GM18505 (cell line): Measurements from ENCODE around the gene ATP1A3.
A peak's percentile ranks its signal among the peaks of the same experiment; 100 is the strongest.

Experiments
- ATAC-seq: cut with Tn5 transposase; IDR thresholded peaks from one replicate; pipeline ENCODE4 v1.9.1; 2021; ENCODE audit not compliant: unreplicated experiment
- POLR2A ChIP-seq: IDR thresholded peaks from 4 replicates; pipeline ENCODE4 v1.6.1; 2011; ENCODE audit warnings: borderline replicate concordance; ENCODE audit not compliant: insufficient read depth, insufficient read length; ENCODE audit errors: extremely low read depth

The ATP1A3 gene

DNA sequence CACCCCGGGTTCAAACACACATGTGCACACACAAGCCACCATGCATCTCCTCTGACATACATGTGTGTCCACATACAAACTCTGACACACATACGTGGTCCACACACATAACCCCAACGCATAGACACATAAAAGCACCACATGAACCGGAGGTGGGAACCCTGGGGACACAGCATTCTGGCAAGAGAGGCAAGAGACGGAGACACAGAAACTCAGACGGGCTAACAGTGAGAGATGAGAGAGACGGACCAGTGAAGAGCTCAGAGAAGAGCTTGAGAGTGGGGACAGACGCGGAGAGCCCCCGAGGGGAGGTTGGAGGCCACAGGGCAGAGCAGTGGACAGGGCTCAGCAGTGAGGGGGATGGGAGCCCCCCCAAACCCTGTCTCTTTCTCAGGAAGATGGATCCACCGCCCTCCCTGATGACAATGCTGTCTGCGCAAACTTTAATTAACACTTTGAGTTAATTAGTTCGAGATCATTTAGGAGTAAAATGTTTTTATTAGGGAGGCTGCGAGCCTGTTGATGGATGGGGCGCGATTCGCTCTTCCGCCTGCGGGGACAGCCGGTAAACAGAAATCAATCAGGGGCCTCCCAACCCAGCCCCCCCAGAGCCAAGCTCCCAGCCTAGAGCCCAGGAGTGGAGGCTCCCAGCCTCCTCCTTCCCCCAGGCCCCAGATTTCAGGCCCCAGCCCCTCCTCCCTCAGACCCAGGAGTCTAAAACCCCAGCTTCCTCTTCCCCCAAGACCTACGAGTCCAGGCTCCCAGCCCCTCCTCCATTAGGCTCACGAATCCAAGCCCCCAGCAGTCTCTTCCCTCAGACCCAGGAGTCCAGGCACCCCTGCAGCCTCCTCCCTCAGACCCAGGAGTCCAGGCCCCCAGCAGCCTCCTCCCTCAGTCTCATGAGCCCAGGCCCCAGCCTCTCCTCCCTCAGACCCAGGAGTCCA, 56.2 kb downstream of the ATP1A3 start:
- no peak for ATAC-seq
- peak; percentile 17 for TF ChIP-seq POLR2A

DNA sequence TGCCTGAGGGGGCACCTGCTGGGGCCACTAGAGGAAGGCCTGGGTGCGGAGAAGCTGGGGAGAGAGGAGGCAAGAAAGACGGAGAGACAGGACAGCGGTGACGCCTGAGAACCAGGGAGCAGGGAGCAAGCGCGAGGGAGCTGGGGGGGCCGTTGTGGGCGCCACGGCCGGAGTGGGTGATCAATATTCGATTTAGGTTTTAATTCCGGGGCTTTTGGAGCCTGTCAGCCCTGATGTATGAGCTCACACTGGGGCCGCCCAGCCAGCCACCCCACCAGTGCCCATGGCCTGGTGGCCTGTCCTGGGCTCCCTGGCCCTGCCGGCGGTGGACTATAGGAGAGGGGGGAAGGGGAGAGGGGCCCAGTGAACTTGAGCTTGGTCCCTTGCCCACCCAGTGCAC, 57.1 kb downstream of the ATP1A3 start:
- no peak for ATAC-seq
- TF ChIP-seq POLR2A, result no peak

DNA sequence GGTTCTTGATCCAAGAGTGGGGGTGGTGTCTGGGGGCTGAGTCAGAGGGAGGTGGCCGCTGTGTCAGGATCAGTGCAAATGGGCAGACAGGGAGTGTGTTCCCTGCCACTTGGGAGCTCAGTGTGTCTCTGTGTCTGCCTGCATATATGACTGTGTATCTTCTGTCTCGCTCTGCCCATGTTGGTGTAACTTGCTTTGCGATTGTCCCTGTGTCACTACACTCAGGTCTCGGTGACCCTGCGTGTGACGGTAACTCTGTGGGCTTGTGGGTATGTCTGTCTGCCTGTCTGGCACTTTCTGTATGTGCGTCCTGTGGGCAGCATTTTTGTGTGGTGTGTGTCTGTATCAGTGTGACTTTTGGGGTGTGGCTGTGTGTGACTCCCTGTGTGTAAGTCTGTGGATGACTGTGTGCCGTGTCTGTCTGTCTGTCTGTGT, 57.6 kb downstream of the ATP1A3 start:
- ATAC-seq, result no peak
- TF ChIP-seq POLR2A, result no peak

DNA sequence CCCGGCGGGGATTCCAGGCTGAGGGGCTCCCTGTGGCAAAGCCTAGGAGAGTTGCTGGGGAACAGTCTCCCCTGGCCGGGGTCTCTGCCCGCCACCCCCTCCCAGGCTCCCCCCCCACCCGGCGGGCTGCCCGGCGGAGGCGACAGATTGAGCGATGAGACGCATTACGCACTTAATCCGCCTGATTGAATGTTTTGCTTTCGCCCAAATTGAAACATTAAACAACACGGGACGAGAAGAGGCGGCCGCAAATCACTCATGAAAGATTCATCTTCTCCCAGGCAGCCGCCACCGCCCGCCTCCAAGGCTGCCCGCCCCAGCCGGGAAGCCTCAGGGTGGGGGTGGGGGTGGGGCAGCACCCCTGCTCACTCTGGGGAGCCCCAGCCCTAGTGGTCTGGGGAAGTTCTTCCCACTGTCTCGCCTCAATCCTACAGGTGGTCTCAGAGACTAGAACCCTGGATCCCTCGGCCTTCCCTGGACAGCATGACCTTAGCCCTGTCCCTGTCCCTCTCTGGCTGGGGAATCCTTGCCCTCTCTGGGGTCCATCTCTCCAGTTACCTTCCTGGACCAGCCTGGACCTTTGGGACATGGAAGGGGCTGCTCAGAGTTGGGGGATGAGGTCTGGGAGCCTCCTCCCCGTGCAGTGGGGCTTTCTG, 58.1 kb downstream of the ATP1A3 start:
- no peak for ATAC-seq

GRCh38 chr19:41934849-41935374, 59.1 kb downstream of the ATP1A3 start:
- TF ChIP-seq POLR2A, result no peak
- no peak for ATAC-seq

More for the DNA sequence above, 58.1 kb downstream of the ATP1A3 start:
- TF ChIP-seq POLR2A, result no peak

GRCh38 chr19:41933693-41934426, 60.2 kb downstream of the ATP1A3 start:
- TF ChIP-seq POLR2A, result no peak
- no peak for ATAC-seq

DNA sequence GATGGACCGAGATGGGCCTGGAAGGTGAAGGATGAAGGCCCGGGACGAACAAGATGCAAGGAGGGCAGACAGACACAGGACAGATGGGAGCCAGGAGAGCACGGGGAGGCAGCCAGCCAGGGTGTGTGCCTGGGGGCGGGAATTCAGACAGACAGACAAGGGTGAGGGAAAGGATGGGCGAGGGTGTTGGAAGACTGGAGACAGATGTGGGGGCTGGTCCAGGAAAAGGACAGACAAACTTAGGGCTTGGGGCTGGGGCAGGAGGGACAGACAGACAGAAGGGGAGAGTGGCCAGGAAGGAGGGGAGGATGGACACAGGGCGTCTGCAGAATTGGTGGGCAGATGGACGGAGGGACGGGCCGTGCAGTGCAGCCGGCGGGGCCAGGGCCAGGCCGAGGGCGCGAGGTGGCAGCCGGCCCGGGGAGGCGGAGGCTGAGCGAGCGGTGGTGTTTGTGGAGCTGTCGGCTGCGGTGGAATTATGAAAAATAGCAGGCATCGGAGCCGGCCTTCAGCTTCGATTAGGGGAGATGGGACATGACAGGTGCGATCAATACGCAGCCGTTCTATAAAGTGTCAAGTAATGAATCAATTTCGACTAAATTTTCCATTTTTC, 61.2 kb downstream of the ATP1A3 start:
- ATAC-seq, result no peak
- TF ChIP-seq POLR2A, result no peak

DNA sequence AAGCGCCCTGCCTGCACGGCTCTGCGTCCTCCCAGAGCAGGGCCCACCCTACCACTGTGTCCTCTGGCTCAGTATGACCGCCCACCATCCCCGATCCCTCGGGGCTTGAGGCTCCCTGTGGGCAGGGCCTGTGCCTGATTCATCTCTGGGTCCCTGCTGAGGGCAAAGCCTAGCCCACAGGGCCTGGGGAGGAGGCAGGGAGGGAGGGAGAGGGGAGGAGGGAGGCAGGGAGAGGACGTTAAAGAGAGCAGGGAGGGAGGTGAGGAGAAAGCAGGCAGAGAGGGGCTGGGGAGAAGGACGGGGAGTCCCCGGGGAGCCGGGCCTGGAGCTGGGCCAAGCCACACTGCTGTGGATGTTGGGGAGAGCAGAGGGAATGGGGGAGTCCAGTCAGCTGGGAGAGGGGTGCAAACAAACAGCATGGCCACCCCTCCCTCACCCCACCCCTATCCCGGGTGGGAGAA, 61.7 kb downstream of the ATP1A3 start:
- no peak for ATAC-seq
- TF ChIP-seq POLR2A, result no peak

GRCh38 chr19:41930926-41931592, 63.0 kb downstream of the ATP1A3 start:
- no peak for TF ChIP-seq POLR2A
- ATAC-seq, result no peak

GRCh38 chr19:41930322-41930722, 63.7 kb downstream of the ATP1A3 start:
- no peak for ATAC-seq
- no peak for TF ChIP-seq POLR2A

- ATAC-seq, result no peak
- no peak for TF ChIP-seq POLR2A
Measured at GRCh38 chr19:41929536-41930071, 64.4 kb downstream of the ATP1A3 start.

GRCh38 chr19:41928754-41929535, 65.1 kb downstream of the ATP1A3 start:
- ATAC-seq, result no peak
- TF ChIP-seq POLR2A, result no peak

DNA sequence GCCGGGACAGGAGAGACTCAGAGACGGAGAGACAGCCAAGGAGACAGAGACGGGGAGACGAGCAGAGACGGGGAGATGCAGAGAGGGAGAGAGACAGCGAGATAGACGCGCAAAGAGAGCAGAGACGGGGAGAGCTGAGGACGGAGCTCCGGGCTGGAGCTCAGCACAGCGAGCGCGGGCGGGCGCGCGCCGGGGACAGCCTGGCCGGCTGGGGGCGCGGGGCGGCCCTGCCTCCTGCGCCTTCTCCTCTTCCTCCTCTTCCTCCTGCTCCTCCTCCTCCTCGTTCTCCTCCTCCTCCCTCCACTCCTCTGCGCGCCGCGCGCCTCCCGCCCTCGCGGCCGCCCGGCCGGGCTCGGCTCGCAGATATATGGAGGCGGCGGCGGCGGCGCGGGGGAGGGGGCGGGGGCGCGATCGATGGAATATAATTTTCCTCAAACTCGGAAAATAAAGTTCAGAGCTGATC, 65.8 kb downstream of the ATP1A3 start, which contains the start of gene ERFL:
Gene ERFL (minus strand): TSS at position 229 of the 463 bp plus-strand sequence. CDS start 15,530 bp downstream, outside the sequence.
- ATAC-seq, result no peak
- TF ChIP-seq POLR2A, result no peak
